GM12865 (cell line): ENCODE results near the gene CNTNAP2.

Experiments
- DNase-seq: peaks from one replicate; pipeline ENCODE4 v3.0.0; 2010; ENCODE audit warnings: low read depth
- H3K4me3 ChIP-seq: 2 replicates; pipeline ENCODE4 v1.5.1; 2011; ENCODE audit warnings: mild to moderate bottlenecking, low read depth, low read length, control low read depth
- CTCF ChIP-seq: IDR thresholded peaks from 2 replicates; pipeline ENCODE4 v1.5.1; 2011; ENCODE audit warnings: low read length, control low read depth, low read depth, inconsistent platforms; ENCODE audit not compliant: insufficient read depth; ENCODE audit errors: missing control alignments

CNTNAP2 gene

GRCh38 chr7:147380926-147381325, 1264.3 kb downstream of the CNTNAP2 start:
- no peak for DNase-seq

DNA sequence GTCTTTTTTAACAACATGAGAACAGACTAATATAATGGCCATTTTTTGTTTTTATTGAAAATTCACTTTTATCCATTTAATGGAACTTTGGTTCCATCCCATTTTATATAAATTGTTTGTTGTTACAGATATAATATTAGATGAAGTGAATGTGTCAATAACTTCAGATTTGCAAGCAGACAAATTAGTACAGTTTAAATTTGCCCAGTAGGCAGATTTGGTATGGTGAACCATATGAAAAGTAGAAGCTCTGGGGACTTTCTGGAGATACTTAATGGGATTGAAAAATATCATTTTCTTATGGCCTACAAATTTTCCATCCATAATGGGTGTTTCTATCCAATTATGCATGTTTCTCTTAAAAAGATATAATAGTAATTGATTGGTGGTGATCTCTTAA, 1277.7 kb downstream of the CNTNAP2 start:
- H3K4me3 ChIP-seq, result no peak overlapping the region
- no peak for TF ChIP-seq CTCF
- DNase-seq, result no peak

More at GRCh38 chr7:147380926-147381325, 1264.3 kb downstream of the CNTNAP2 start:
- no peak overlapping the region for H3K4me3 ChIP-seq
- no peak for TF ChIP-seq CTCF

DNA sequence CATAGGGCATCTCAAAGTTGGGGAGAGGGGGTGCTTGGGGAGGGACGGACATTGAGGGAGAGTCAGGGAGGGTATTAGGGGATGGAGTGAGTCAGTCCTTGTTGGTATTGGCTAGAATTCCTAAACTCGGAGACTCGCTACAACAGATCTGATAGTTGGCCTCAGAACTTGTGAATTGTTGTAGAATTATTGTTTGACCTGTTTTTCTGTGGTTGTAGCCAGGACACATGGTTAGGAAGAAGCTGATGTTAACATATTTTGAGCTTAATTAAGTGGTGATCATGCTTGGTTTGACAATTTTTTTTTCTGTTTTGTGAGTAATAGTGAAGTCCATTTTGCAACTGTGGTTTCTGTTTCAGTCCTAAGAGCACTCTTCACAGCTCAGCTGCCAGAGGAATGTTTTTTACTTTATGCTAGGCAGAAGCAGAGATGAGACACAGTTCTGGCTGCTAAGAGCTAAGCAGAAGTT, 1283.7 kb downstream of the CNTNAP2 start:
- no peak for DNase-seq
- no peak overlapping the region for H3K4me3 ChIP-seq
- no peak for TF ChIP-seq CTCF

DNA sequence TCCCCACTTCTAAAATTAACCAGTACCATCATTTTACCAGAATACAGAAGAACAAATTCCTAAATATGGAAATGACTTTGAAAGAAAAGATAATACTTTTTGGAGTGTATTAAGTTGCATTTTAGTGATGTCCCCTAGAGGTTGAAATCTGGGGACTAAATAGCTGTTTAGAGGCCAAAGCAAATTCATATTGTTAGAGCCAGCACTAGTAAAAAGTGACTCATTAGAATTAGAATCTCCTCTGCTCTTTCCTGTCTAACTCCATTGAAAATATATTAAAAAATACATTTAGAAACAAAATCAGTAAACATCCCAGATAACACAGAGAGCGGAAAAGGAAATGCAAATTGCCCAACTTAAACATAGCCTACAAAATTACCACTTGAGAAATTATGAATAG, 1284.3 kb downstream of the CNTNAP2 start:
- DNase-seq, result no peak
- TF ChIP-seq CTCF, result no peak
- H3K4me3 ChIP-seq, result no peak overlapping the region

- no peak for TF ChIP-seq CTCF
- DNase-seq, result no peak
- H3K4me3 ChIP-seq, result no peak overlapping the region
These were observed 1289.0 kb downstream of the CNTNAP2 start for GRCh38 chr7:147405621-147406020.

DNA sequence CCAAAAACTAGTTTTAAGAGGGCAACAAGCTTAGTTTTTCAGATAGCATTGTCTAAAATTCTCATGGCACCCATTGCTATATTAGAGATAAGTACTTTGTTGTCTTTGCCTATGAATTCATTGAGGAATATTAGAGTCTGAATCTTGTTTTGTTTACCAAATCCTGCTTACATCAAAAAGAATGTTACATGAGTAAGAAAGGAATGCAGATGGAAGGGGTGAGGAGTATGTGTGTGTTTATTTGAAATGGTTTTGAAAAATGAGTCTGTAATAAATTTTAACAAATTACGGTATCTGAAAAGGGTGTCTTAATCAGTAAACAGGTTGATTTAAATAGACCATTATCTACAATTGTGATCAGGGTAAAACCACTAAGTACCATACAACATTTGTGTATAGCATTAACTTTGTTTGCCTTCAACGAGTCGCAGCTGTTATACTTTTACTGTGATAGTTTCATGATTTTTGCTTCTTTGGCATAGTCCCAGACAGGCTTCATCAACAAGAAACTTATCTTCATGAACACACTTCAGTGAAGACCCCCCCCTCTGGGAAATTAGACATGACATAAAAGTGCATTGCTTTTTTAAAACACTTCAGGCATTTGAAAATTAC, 1290.0 kb downstream of the CNTNAP2 start:
- no peak for TF ChIP-seq CTCF
- H3K4me3 ChIP-seq, result no peak overlapping the region
- DNase-seq, result no peak

GRCh38 chr7:147411096-147411495, 1294.5 kb downstream of the CNTNAP2 start:
- H3K4me3 ChIP-seq, result no peak overlapping the region
- DNase-seq, result no peak
- TF ChIP-seq CTCF, result no peak
